Measurements from ENCODE around the gene KCNK3.

KCNK3 gene

DNA sequence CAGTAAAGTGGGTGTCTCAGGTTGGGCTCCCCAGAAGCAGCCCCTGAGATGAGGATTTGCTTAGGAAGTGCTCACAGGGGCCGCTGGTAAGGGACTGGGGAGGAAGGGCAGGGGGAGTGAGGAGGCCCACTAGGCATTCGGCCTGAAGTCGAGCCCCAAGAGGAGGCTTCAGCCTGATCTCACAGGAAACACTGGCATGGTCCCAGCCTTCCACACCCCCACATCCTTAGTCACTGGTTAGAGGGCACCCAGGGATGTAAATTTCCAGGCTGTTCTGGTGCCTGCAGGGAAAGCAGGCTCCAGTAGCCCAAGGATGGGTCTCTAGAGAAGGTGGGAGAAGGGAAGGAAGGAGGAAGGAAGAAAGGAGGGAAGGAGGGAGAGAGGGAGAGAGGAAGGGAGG is 22.4 kb upstream of the KCNK3 start:
- Histone ChIP-seq H3K27me3 (replicated peaks; ENCODE audit: insufficient read depth, low read length) (peaks cover 86% of the 10 kb centered on the region), H3K4me2 (ENCODE audit: low read depth, low read length) (no peak overlapping the region), H3K4me1 (ENCODE audit: low read length) (no peaks in the 10 kb centered on the region), H3K4me3 (ENCODE audit: low read length) (no peak overlapping the region), H3K36me3 (replicated peaks; ENCODE audit: insufficient read depth, low read length) (no peaks in the 10 kb centered on the region), H3K79me2 (ENCODE audit: low read length) (no peaks in the 10 kb centered on the region), H3K9me3 (replicated peaks; ENCODE audit: insufficient read depth, low read length) (no peaks in the 10 kb centered on the region), H3K27ac (ENCODE audit: low read length) (no peak overlapping the region), H3F3A (ENCODE audit: insufficient read depth, low read length) (no peaks in the 10 kb centered on the region), H3K9me2 (replicated peaks; ENCODE audit: insufficient read depth, low read length) (no peaks in the 10 kb centered on the region), H4K20me1 (ENCODE audit: insufficient read depth, low read length) (no peaks in the 10 kb centered on the region), H3K9ac (ENCODE audit: low read length) (no peak overlapping the region), H2AFZ (ENCODE audit: low read length) (no peak overlapping the region)
- no peak for DNase-seq
- TF ChIP-seq, protein P1, sequence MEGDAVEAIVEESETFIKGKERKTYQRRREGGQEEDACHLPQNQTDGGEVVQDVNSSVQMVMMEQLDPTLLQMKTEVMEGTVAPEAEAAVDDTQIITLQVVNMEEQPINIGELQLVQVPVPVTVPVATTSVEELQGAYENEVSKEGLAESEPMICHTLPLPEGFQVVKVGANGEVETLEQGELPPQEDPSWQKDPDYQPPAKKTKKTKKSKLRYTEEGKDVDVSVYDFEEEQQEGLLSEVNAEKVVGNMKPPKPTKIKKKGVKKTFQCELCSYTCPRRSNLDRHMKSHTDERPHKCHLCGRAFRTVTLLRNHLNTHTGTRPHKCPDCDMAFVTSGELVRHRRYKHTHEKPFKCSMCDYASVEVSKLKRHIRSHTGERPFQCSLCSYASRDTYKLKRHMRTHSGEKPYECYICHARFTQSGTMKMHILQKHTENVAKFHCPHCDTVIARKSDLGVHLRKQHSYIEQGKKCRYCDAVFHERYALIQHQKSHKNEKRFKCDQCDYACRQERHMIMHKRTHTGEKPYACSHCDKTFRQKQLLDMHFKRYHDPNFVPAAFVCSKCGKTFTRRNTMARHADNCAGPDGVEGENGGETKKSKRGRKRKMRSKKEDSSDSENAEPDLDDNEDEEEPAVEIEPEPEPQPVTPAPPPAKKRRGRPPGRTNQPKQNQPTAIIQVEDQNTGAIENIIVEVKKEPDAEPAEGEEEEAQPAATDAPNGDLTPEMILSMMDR (IDR thresholded peaks at IDR 0.05; ENCODE audit: low read length), result no peak
- no peak for TF ChIP-seq EZH2 (optimal IDR thresholded peaks at IDR 0.05; ENCODE audit: low read depth, low read length)
- TF ChIP-seq EZH2phosphoT487 (IDR thresholded peaks at IDR 0.05; ENCODE audit: low read length), result no peak

DNA sequence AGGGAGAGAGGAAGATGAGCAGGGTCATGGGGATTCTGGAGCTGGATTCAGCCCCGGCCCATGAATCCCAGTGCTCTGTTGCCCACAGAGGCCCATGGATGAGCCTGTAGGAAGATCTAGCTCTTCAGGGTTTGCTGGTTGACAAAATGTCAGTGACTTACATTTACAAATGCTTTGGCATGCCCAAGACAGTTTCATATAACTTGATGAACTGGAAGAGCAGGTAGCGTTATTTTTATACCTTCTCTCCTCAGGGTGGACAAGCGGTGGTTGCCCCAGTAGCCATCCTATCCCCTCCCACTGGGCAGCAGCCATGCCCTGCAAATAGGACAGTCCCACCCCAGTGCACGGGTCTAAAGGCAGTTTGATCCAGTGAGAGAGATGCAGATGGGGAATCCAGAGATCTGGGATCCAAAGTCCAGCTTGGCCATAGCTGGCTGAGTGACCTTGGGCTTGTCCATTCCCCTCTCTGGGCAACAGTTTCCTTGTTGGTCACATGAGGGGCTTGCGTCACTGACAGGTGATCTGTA is 21.5 kb upstream of the KCNK3 start:
- Histone ChIP-seq H3K36me3 (replicated peaks; ENCODE audit: insufficient read depth, low read length) (no peaks in the 10 kb centered on the region), H3K9ac (ENCODE audit: low read length) (no peak overlapping the region), H3K79me2 (ENCODE audit: low read length) (no peaks in the 10 kb centered on the region), H3K27ac (ENCODE audit: low read length) (no peak overlapping the region), H3K4me1 (ENCODE audit: low read length) (no peaks in the 10 kb centered on the region), H3K4me3 (ENCODE audit: low read length) (no peak overlapping the region), H4K20me1 (ENCODE audit: insufficient read depth, low read length) (no peaks in the 10 kb centered on the region), H2AFZ (ENCODE audit: low read length) (no peak overlapping the region), H3K27me3 (replicated peaks; ENCODE audit: insufficient read depth, low read length) (peaks cover 84% of the 10 kb centered on the region), H3K9me2 (replicated peaks; ENCODE audit: insufficient read depth, low read length) (no peaks in the 10 kb centered on the region), H3K4me2 (ENCODE audit: low read depth, low read length) (no peak overlapping the region), H3K9me3 (replicated peaks; ENCODE audit: insufficient read depth, low read length) (no peaks in the 10 kb centered on the region), H3F3A (ENCODE audit: insufficient read depth, low read length) (no peaks in the 10 kb centered on the region)
- TF ChIP-seq EZH2phosphoT487 (IDR thresholded peaks at IDR 0.05; ENCODE audit: low read length) (no peak), EZH2 (optimal IDR thresholded peaks at IDR 0.05; ENCODE audit: low read depth, low read length) (no peak)
- TF ChIP-seq, protein P1 (IDR thresholded peaks at IDR 0.05; ENCODE audit: low read length), result no peak
- no peak for DNase-seq

DNA sequence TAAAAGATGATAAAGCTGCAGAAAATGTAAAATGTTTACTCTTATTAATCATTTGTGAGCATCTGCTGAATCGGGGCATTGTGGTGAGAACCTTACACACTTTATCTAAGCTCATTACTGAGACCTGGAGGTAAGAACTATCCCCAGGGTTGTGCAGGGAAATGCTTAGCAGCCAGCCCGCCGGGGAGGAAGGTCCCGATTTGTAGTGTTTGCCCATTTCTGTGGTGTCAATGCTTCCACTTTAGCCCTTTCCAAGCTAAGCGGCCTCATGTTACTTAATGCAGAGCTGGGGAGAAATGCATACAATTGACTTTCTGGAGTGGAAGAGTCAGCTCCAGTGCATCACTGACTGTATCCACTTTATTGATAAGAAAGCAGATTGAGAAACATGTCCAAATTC is 20.8 kb upstream of the KCNK3 start:
- no peaks in the 10 kb centered on the region for H3K4me1 ChIP-seq (ENCODE audit: low read length)

More for the DNA sequence above, 20.8 kb upstream of the KCNK3 start:
- no peaks in the 10 kb centered on the region for H3F3A ChIP-seq (ENCODE audit: insufficient read depth, low read length)
- H3K36me3 ChIP-seq (replicated peaks; ENCODE audit: insufficient read depth, low read length), result no peaks in the 10 kb centered on the region
- H3K27me3 ChIP-seq (replicated peaks; ENCODE audit: insufficient read depth, low read length), result peaks cover 84% of the 10 kb centered on the region
- H3K9me2 ChIP-seq (replicated peaks; ENCODE audit: insufficient read depth, low read length), result no peaks in the 10 kb centered on the region
- H4K20me1 ChIP-seq (ENCODE audit: insufficient read depth, low read length), result no peaks in the 10 kb centered on the region
- no peaks in the 10 kb centered on the region for H3K9me3 ChIP-seq (replicated peaks; ENCODE audit: insufficient read depth, low read length)
- H3K4me3 ChIP-seq (ENCODE audit: low read length), result no peak overlapping the region
- no peak overlapping the region for H3K9ac ChIP-seq (ENCODE audit: low read length)
- DNase-seq, result no peak
- TF ChIP-seq EZH2phosphoT487 (IDR thresholded peaks at IDR 0.05; ENCODE audit: low read length), result no peak
- TF ChIP-seq, protein P1 (IDR thresholded peaks at IDR 0.05; ENCODE audit: low read length), result no peak
- TF ChIP-seq EZH2 (optimal IDR thresholded peaks at IDR 0.05; ENCODE audit: low read depth, low read length), result no peak
- no peak overlapping the region for H3K4me2 ChIP-seq (ENCODE audit: low read depth, low read length)
- no peak overlapping the region for H3K27ac ChIP-seq (ENCODE audit: low read length)
- no peaks in the 10 kb centered on the region for H3K79me2 ChIP-seq (ENCODE audit: low read length)
- H2AFZ ChIP-seq (ENCODE audit: low read length), result no peak overlapping the region
